ENCODE results near the gene CERS6.
A peak's percentile ranks its signal among the peaks of the same experiment; 100 is the strongest.

CERS6 gene

GRCh38 chr2:168671932-168672331 lies 215.9 kb downstream of the CERS6 start:
- DNase-seq (ENCODE audit: extremely low spot score) = no peak
- ChIA-PET POLR2A (no interaction called here), CTCF (interaction anchor here (1.1 kb wide), 1 partner anchor 11 kb away, joined by 3 read pairs; no protein-coding TSS in a partner anchor)
- TF ChIP-seq TARDBP (IDR thresholded peaks at IDR 0.05) (no peak), SUZ12 (IDR thresholded peaks at IDR 0.05) (no peak), FOXK2 (IDR thresholded peaks at IDR 0.05) (no peak), FOXA1 (IDR thresholded peaks at IDR 0.05) (no peak), L3MBTL2 (conservative IDR thresholded peaks at IDR 0.05) (no peak), HDGF (IDR thresholded peaks at IDR 0.05; ENCODE audit: borderline replicate concordance) (no peak), NFRKB (IDR thresholded peaks at IDR 0.05) (no peak), FOXM1 (IDR thresholded peaks at IDR 0.05; ENCODE audit: borderline replicate concordance) (no peak), ZNF384 (IDR thresholded peaks at IDR 0.05) (no peak), ARNT (IDR thresholded peaks at IDR 0.05) (no peak), LEF1 (IDR thresholded peaks at IDR 0.05; ENCODE audit: borderline replicate concordance) (no peak), ELF4 (IDR thresholded peaks at IDR 0.05) (no peak), SP1 (IDR thresholded peaks at IDR 0.05) (no peak), BHLHE40 (IDR thresholded peaks at IDR 0.05; ENCODE audit: borderline replicate concordance) (no peak)

GRCh38 chr2:168673265-168674189 lies 217.5 kb downstream of the CERS6 start:
- CTCF ChIA-PET = no interaction called here
- POLR2A ChIA-PET = no interaction called here
- DNase-seq (ENCODE audit: extremely low spot score) = no peak
- no peak for TF ChIP-seq ELF4 (IDR thresholded peaks at IDR 0.05)
- no peak for TF ChIP-seq CTBP1 (IDR thresholded peaks at IDR 0.05; ENCODE audit: borderline replicate concordance)
- TF ChIP-seq L3MBTL2 (conservative IDR thresholded peaks at IDR 0.05) = no peak
- TF ChIP-seq SP1 (IDR thresholded peaks at IDR 0.05) = no peak

GRCh38 chr2:168678153-168678853 lies 222.2 kb downstream of the CERS6 start:
- DNase-seq (ENCODE audit: extremely low spot score) = no peak
- TF ChIP-seq FOXA1 (IDR thresholded peaks at IDR 0.05) (no peak), PKNOX1 (IDR thresholded peaks at IDR 0.05) (no peak), CTBP1 (IDR thresholded peaks at IDR 0.05; ENCODE audit: borderline replicate concordance) (no peak), ZNF384 (IDR thresholded peaks at IDR 0.05) (no peak), TARDBP (IDR thresholded peaks at IDR 0.05) (no peak), HDGF (IDR thresholded peaks at IDR 0.05; ENCODE audit: borderline replicate concordance) (no peak), FOXK2 (IDR thresholded peaks at IDR 0.05) (no peak), L3MBTL2 (conservative IDR thresholded peaks at IDR 0.05) (no peak), SP1 (IDR thresholded peaks at IDR 0.05) (no peak), ARNT (IDR thresholded peaks at IDR 0.05) (no peak), NFRKB (IDR thresholded peaks at IDR 0.05) (no peak), ELF4 (IDR thresholded peaks at IDR 0.05) (no peak), BHLHE40 (IDR thresholded peaks at IDR 0.05; ENCODE audit: borderline replicate concordance) (no peak), LEF1 (IDR thresholded peaks at IDR 0.05; ENCODE audit: borderline replicate concordance) (no peak), SUZ12 (IDR thresholded peaks at IDR 0.05) (no peak), FOXM1 (IDR thresholded peaks at IDR 0.05; ENCODE audit: borderline replicate concordance) (no peak)
- ChIA-PET CTCF (no interaction called here), POLR2A (no interaction called here)

- DNase-seq (ENCODE audit: extremely low spot score) = no peak
- ChIA-PET POLR2A (no interaction called here), CTCF (no interaction called here)
These were observed 223.0 kb downstream of the CERS6 start for GRCh38 chr2:168679081-168679480.

GRCh38 chr2:168679741-168680310 lies 223.8 kb downstream of the CERS6 start:
- no peak for DNase-seq (ENCODE audit: extremely low spot score)
- ChIA-PET POLR2A (no interaction called here), CTCF (no interaction called here)
- peak; percentile 29; the same call in 1 of the 2 replicates for TF ChIP-seq CTBP1 (IDR thresholded peaks at IDR 0.05; ENCODE audit: borderline replicate concordance)
- TF ChIP-seq PKNOX1 (IDR thresholded peaks at IDR 0.05) = peak; percentile 41; the same call in 1 of the 2 replicates
- no peak for TF ChIP-seq ELF4 (IDR thresholded peaks at IDR 0.05)

More at GRCh38 chr2:168679081-168679480, 223.0 kb downstream of the CERS6 start:
- TF ChIP-seq FOXK2 (IDR thresholded peaks at IDR 0.05) (no peak), HDGF (IDR thresholded peaks at IDR 0.05; ENCODE audit: borderline replicate concordance) (no peak), FOXA1 (IDR thresholded peaks at IDR 0.05) (no peak), ARNT (IDR thresholded peaks at IDR 0.05) (no peak), CTBP1 (IDR thresholded peaks at IDR 0.05; ENCODE audit: borderline replicate concordance) (no peak), PKNOX1 (IDR thresholded peaks at IDR 0.05) (no peak), LEF1 (IDR thresholded peaks at IDR 0.05; ENCODE audit: borderline replicate concordance) (no peak), ELF4 (IDR thresholded peaks at IDR 0.05) (no peak), FOXM1 (IDR thresholded peaks at IDR 0.05; ENCODE audit: borderline replicate concordance) (no peak)

GRCh38 chr2:168683996-168684395 lies 227.9 kb downstream of the CERS6 start:
- no peak for DNase-seq (ENCODE audit: extremely low spot score)
- POLR2A ChIA-PET = no interaction called here
- TF ChIP-seq LEF1 (IDR thresholded peaks at IDR 0.05; ENCODE audit: borderline replicate concordance) (no peak), FOXM1 (IDR thresholded peaks at IDR 0.05; ENCODE audit: borderline replicate concordance) (no peak), NFRKB (IDR thresholded peaks at IDR 0.05) (no peak), SP1 (IDR thresholded peaks at IDR 0.05) (no peak), L3MBTL2 (conservative IDR thresholded peaks at IDR 0.05) (no peak), ELF4 (IDR thresholded peaks at IDR 0.05) (no peak), BHLHE40 (IDR thresholded peaks at IDR 0.05; ENCODE audit: borderline replicate concordance) (no peak), ZNF384 (IDR thresholded peaks at IDR 0.05) (no peak), PKNOX1 (IDR thresholded peaks at IDR 0.05) (no peak), TARDBP (IDR thresholded peaks at IDR 0.05) (no peak), FOXK2 (IDR thresholded peaks at IDR 0.05) (no peak), ARNT (IDR thresholded peaks at IDR 0.05) (no peak), FOXA1 (IDR thresholded peaks at IDR 0.05) (no peak), CTBP1 (IDR thresholded peaks at IDR 0.05; ENCODE audit: borderline replicate concordance) (no peak)
- CTCF ChIA-PET = no interaction called here

Measured in HEK293T (cell line).